HG03575 (cell line): Measurements from ENCODE around the gene ASB11.

Experiments used
- ATAC-seq: cut with Tn5 transposase; IDR thresholded peaks from one replicate; pipeline ENCODE4 v1.9.1; 2021; ENCODE audit not compliant: unreplicated experiment, insufficient number of reproducible peaks, low FRiP score; ENCODE audit errors: extremely low read depth

The ASB11 gene

DNA sequence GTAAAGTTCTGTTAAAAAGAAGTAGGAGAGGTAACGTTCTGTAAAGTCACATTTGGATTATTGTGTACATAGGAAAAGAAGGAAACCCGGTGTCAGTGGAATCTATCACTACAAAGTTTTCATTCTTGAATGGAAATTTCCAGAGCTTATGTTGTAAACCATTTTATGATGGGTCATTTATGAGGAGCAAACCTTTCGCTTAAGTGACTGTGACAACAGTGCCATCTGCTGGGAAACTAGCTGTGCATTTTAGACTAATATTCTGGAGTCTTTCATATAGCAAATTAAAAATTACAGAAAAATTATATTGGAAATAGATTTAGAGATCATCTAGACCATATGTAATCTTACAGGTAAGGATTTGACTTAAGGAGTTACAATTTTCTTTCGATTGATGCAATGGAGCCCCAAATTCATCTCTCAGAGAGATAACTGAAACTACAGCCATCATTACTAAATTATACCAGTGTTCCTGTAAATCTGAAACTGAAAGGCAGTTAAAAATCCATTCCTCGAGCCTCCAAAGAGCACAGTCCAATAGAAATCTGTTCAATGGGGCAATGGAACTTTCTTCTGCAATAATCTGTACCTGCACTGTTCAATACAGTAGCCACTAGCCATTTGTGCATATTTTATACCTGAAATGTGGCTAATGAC lies 72.4 kb downstream of the ASB11 start:
- no peak for ATAC-seq

DNA sequence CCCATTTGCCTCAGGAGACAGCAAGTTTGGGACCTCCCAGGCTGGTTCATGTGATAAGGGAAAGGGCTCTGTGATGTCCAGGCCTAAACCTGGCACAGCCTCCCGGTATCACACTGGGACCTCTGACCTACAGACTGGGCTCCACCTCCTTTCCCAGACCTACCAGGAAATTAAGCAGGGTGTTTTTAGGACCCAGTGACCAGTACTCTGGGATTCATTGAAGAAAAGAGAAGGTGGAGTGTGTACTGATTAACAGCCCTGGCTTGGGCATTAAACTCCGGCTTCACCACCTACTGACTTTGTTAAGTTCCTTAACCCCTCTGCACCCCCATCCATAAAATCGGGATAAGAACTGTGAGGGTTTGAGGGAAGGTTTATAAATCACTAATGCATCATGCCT lies 74.1 kb downstream of the ASB11 start:
- ATAC-seq = no peak

DNA sequence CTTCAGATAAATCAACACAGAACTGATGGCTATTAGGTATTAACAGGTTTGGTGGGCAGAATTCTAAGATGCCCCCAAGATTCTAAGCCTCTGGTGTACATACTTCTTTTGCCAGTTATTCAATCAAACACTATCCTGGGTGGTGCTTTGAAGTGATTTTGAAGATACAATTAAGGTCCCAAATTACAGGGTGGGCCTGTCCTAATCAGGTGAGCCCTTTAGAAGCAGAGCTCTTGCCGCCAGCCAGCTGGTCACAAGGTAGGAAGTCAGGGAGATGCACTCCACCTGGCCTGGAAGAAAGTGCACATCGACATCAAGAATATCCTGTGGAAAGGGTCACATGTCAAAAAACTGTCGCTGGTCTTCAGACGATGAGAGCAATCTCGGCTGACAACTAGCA lies 75.0 kb downstream of the ASB11 start:
- ATAC-seq = no peak

DNA sequence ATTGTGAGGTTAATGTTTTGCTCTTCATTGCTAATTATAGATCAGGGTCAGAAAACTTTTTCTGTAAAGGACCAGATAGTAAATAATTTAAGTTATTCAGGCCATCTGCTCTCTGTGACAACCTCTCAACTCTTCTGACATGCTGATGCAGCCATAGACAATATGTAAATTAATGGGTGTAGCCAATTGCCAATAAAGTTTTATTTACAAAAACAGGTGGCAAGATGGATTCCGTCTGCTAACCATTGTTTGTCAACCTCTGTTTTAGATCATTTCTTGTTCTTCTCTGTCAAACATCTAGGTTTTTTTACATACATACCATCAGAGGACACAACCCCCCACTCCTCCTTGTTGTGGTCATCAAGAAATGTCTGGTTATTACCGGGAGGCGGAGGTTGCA lies 79.3 kb downstream of the ASB11 start:
- no peak for ATAC-seq

DNA sequence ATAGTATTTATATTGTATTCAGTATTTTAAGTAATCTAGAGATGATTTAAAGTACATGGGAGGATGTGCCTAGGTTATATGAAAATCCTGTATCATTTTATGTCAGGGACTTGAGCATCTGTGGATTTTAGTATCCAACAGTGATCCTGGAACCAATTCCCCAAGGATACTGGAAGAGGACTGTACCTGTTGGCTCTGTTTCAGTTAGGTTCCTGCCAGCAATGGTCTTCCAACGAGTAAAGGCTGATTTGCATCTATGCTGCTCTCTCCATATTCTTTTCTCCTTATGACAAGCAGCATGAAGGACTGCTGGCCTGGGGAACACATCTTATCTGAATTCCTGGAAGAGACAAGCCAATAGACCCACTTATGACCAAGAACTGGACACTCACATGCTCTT lies 80.4 kb downstream of the ASB11 start:
- no peak for ATAC-seq

DNA sequence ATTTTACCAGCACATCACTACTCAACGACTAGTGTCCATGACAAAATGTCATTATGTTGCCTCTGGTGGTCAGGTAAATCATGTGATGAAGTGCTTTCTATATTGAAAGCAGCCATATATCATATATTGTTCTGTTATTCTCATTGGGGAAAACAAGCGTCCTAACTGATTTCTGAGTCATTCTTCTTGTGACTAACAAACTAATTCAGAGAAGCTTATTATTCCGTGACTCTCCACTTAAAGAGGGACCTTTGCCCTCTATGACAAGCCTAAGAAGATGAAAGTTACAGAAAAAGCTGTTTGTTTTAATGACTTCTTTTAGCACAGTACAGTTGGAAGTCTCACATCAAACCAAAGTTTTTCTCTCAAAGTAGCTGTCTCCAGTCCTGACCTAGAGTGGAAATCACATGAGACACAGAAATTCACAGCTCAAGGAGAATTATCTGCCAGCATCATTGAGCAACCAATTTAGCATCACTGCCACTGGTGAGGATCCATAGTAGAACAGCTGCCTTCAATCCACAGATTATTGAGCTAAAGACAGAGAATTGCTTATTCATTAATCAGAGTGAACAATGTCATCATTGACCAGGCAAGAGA lies 81.9 kb downstream of the ASB11 start:
- no peak for ATAC-seq
